ENCODE measurements around the gene KCNA2.
A peak's percentile ranks its signal among the peaks of the same experiment; 100 is the strongest.

The KCNA2 gene

DNA sequence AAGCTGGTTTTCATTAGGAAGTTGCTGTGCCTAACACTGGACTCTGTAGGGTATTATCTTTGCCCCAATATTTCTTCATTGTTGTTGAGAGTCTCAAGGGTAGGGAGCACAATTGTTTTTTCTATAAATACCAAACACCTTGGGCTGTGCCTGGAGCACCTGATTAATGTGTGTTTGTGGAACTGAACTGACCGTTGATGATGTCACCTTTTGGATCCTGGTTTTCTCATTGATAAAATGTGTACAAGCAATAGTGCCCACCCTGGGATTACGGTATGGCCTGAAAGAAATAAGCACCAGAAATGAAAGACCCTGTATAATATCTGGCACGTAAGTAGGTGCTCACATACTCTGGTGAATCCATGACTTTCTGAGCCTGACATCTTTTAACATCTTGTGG, 39.3 kb downstream of the KCNA2 start:
- no peak for DNase-seq (ENCODE audit: low read depth)

DNA sequence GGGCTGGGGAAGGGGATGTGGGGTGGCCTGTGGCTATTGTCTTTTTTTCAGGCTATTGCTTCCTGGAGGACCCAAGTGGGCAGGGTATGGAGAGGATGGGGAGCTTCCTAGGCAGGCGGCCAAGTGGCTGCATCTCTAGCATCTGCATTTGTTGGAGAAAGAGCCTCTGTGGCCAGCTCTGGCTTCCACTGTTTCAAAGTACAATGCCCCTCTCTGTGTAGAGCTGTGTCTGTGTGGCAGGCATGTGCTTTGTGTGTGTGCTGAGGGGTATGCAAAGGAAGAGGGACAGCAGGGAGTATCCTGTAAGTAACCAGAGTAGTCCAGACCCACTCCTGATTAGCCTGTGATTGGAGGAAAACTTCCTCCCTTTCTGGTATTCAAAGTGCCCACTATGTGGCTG, 40.6 kb downstream of the KCNA2 start:
- no peak for DNase-seq (ENCODE audit: low read depth)

DNA sequence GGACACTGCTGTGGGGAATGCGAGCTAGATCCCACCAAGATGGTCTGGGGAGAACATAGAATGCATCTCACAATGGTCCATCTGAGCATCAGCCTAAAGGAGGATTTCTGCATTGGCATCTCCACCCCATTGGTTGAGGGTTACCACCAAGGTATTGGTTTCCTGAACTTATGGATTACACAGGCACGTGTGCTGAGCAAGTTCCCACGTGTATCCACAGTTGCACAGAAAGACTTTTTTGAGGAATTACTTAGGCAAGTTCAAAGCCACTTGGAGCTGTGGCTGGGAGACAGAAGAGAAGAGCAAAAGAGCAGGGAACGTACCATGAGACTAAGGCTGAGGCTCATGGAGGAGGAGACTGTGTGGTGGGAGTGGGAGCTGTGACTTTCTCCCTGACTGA, 43.1 kb downstream of the KCNA2 start:
- DNase-seq (ENCODE audit: low read depth): no peak

DNA sequence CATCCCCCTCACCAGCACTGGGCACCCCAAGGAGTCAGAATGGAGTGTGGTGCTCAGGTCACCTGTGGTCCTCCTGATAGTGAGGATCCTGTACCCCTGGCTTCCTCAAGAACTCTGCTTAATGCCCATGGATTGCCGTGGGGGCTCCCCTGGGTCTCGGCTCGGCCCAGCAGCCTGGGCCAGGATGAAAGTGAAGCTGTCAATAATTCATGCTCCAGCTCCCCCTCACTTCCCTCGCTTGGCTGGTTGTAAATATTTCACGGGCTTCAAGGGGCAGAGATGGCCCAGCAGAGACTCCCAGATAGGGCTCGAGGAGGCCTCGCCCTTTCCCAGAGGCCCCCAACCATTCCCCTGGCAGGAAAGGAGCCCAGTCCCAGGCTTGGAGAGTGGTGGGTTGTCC, 44.6 kb downstream of the KCNA2 start:
- no peak for DNase-seq (ENCODE audit: low read depth)

DNA sequence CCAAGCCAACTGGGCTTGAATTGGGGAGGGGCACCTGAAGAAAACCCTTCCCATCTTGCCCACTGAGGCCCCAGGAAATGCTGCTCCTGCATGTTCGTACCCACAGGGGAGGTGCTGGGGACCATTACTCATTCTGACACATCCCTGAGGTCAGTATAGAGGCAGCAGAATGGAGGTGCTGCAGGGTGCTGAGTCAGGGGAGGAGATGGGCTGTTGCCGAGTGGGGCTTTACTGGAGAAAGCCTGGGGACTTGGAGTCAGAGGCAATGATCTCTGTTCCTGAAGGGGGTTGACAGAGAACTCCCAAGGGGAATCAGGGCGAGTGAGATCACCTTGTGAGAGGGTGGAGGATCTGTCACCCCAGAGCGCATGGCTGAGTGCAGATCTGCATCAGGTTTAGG, 47.0 kb downstream of the KCNA2 start:
- DNase-seq (ENCODE audit: low read depth): no peak

DNA sequence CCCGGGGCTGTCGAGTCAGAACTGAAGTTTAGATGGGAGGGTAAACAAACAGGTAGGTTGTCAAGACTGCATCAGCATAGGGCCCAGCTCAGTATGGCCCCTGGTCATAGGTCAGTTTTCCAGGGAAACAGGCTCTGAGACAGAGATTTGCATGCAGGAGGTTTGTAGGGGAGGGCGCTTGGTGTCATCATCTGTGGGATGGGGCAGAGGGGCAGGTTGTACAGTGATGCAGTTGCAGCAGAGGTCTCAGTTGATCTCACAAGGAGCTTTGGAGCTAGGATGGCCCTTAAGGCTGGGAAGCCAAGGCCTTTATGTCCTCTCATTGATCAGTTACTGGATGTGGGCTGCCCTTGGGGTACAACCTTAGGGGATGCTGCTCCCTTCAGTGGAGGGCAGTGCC, 48.7 kb downstream of the KCNA2 start:
- no peak for DNase-seq (ENCODE audit: low read depth)

DNA sequence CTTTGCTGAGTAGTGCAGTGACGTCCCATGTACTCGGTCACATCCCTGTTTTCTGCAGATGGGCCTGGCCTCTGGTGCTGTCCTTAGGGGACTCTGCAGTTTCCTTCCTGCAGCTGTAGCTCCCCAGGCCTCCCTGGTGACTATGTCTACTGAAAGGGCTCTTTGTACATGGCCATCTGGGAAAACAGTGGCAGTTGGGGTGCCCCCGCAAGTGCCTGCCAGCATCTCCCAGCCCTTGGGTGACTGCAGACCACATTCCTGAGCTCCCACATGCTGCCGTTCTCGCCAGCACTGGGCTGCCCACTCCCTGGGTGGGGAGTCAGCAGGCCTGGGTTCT, 49.7 kb downstream of the KCNA2 start:
- no peak for DNase-seq (ENCODE audit: low read depth)

DNA sequence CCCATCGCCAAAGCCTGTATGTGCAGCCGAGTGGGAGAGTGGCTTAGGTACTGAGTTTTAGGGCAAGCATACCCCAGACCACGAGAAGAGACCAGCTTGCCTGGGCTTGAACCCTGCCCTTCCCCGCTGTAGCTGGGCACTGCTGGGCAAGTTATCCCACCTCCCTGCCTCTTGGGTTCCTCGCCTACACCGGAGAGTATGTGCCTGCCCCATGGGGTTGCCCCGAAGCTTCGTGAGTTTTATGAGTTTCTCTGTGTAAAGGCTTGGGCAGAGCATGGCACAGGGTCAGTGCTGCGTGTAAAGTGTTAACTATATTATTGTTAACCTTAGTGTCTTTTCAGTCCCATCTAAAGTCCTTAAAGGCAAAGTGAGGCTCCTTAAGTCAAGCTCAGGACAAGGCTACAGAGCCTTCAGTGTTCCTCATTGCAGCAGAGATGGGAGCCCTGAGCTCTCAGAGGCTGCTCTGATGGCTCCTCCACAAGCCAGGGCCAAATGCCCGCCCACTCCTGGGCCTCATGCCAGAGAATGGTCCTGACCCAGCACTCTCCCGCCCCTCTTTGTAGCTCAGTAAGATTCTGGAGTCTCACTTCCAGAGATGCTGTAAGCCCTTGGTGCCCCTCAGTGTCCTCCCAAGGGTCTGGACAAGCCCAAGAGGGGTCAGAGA, 50.2 kb downstream of the KCNA2 start:
- DNase-seq (ENCODE audit: low read depth): no peak

DNA sequence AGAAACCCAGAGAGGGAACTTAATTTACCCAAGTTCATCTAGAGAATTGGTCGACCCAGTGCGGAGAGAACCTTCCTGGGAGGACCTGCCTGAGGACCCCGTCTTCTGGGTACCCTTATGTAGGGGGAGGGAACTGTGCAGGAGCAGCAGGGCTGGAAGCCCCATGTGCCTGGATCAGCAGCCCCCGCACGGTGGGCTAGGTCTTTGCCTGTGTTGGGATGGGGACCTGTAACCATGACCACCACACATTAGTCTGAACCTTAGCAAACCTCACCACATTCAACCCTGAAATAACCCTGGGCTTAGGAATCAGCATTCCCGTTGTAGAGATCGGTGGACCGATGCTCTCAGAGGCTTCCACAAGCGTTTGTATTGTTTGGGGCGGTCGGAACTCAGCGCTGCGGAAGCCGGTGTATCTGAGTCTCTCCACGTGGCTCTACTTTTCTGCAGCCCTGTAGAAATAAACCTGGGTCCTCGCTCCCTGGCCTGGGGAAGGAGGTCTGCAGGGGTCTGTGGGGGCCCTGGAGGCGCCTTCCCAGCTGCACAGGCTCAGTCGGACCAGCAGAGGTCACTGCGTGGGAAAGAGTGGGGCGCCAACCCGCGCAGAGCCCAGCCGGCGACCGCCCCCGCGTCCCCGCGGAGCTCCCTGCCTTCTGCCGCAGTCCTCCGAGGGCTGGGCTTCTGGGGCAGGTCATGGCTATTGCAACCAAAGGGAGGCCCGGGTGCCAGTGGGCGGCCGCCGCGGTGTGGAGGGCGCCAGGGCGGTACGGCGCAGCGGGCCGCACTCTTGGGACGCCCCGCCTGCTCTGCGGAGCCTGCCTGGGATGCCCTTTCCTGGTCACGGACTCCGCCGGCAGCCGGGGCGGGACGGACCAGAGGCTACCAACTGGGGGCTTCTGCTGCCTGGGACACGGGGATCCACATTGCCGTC, 51.0 kb downstream of the KCNA2 start:
- peak; percentile 45 for DNase-seq (ENCODE audit: low read depth)

DNA sequence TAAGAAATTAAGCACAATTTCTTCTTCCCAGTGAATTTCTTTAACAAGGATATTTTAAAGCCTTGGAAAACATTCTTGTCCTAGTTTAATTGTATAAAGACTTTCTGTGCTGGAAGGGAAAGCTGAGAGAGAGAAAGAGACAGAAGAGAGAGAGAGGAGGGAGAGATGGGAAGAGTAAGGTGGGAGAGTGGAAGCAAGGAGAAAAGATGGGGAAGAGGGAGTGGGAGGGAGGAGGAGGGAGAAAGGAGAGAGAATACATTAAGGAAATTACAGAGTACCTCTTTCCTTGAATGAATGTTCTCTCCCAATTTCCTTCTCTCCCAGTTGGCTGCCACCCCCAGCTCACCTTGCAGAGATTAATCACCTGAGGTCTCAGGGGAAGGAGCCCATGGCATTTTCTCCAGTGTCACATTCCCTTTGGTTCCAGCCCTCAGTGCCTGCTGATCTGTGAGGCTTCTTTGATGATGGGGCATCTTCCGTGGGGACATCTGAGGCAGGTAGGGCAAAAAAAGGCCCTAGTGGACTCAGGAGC, 54.8 kb downstream of the KCNA2 start:
- DNase-seq (ENCODE audit: low read depth): no peak

DNA sequence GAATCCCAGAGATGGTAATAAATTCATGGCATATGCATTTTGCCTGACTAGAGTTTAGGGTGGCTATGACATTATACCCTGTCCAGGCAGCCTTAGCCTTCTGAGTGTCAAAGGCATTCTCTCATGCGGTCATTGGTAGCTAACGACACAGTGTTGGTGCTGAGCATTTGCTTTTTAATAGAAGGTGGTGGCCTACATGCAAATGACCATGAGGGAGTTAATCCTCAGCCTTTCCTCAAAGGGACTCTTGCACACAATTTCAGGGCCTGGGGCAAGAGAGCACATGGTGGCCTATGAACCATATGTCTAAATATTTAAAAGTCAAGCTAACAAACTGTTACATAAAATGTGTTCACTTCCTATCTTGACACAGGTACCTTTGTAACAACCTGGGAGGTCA, 56.3 kb downstream of the KCNA2 start:
- DNase-seq (ENCODE audit: low read depth): no peak

DNA sequence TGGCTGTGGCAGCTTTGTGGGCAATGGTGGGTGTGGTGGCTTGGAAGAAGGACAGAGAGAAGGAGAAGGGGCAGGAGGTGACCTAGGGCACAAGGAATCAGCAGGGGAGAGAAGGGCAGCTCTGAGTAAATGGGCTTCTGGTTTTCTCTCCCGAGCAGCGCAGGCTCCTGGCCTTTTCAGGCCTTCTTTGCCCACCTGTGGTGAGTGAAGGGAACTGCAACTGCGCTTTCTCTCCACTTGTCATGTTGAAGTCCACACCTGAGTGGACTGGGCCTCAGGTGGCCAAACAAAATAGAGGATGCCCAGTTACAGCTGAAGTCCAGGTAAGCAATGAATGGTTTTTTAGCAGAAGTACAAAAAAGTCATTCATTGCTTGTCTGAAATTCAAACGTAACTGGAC, 57.8 kb downstream of the KCNA2 start:
- no peak for DNase-seq (ENCODE audit: low read depth)

DNA sequence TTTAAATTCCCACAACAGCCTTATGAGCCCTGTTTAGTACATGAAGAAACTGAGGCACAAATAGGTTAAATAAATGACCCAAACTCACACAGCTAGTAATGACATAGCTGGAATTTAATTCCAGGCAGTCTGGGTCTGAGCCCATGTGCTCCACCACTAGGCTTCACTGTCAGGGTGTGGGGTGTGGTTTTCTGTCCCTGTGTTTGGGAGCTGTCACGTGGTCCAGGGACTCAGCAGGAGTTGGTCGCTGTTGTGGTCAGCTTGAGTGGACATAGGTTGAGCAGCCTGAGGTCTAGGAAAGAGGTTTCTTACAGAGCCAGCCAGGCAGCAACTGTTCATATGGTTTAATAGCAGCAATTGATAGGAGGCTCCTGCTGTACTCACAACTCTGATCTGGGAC, 59.1 kb downstream of the KCNA2 start:
- no peak for DNase-seq (ENCODE audit: low read depth)

DNA sequence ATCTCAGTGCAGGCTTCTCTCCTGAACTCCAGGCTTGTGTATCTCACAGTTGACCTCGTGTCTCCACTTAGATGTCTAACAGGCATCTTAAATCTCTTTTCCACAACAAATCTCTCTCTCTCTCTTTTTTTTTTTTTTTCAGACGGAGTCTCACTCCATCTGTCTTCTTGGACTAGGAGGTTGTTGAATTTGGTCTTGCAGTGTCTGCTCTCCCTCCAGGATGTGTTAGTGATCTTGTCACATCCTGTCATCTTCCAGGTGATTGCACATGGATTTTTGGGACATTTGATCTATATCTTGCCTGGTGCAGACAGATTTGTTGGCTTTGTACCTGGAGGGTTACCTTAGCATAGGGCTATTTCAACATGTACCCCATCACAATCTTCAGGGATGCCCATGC, 60.7 kb downstream of the KCNA2 start:
- no peak for DNase-seq (ENCODE audit: low read depth)

DNA sequence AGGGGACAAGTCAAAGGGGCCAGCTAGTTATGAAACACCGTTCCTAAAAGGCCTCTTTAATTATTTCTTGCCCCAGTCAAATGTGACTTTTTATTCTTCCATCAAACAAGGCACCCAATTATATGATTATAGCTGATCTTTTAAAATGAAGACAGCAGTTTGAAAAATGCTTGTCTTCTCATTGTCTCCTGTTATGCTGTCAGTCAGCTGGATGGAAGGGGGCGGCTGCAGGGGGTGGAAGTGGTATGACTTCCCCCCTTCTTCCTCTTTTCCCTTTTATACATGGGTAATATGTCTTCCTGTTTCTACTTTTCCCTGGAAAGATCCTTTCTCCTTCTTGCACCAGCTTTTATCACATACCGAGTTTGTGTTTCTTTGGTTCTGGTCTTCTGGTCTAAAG, 61.4 kb downstream of the KCNA2 start:
- DNase-seq (ENCODE audit: low read depth): no peak

Data from activated T-helper 9 cell treated with anti-CD3 and anti-CD28 coated beads, Interleukin-2, amount 50 U/mL, for 16 hours (primary cell).